Ascending aorta (tissue), 2 donors: Measurements from ENCODE around the gene TJP1. TPM values are rescaled to one million over a fixed set of nuclear protein-coding genes. Genes with fewer than 3 reads are reported as not detected.

Experiments used
- DNase-seq, 2 donors: peaks; one replicate each; pipeline ENCODE4 v3.0.0-alpha.2; 2019; ENCODE audit warnings: low spot score in 2 of 2
- H3K27ac ChIP-seq, 2 donors: fragments of 200-600 bp; sonication (generic); one replicate each; pipeline ENCODE4 v1.5.1; 2016 to 2017; ENCODE audit warnings: mild to moderate bottlenecking in 1 of 2
- H3K27me3 ChIP-seq: fragments of 200-600 bp; sonication (generic); one replicate; pipeline ENCODE4 v1.5.1; 2017
- H3K36me3 ChIP-seq, 2 donors: fragments of 200-600 bp; sonication (generic); one replicate each; pipeline ENCODE4 v1.5.1; 2016
- H3K4me1 ChIP-seq, 2 donors: fragments of 200-600 bp; sonication (generic); one replicate each; pipeline ENCODE4 v1.5.1; 2016 to 2017; ENCODE audit warnings: mild to moderate bottlenecking in 1 of 2
- H3K4me3 ChIP-seq, 2 donors: fragments of 200-600 bp; sonication (generic); one replicate each; pipeline ENCODE4 v1.5.1; 2016 to 2017; ENCODE audit warnings: mild to moderate bottlenecking in 1 of 2
- H3K9me3 ChIP-seq, 2 donors: fragments of 200-600 bp; sonication (generic); one replicate each; pipeline ENCODE4 v1.5.1; 2016
- CTCF ChIP-seq, 3 experiments: fragments of 200-600 bp in 2 of 3; fragments of 450-650 bp in 1 of 3; sonication (generic) in 2 of 3; IDR thresholded peaks; one replicate each; pipeline ENCODE4 v1.5.1; 2016 to 2019; ENCODE audit warnings: antibody characterized with exemption in 3 of 3, mild to moderate bottlenecking in 1 of 3, moderate library complexity in 1 of 3
- intact Hi-C: fragments of 100-400 bp; cut with DNase I; formaldehyde crosslinking; loops from one replicate; pipeline ENCODE4 v1.15.1; 2023
- total RNA-seq: library from RNA; depleted of rRNA; stranded (reverse); fragments of >200 nt; gene quantifications from one replicate; pipeline ENCODE4 v1.1.0, GENCODE V29; 2016

TJP1 gene
- total RNA-seq, 1 donor from 2014 or later = 90.0 TPM

DNA sequence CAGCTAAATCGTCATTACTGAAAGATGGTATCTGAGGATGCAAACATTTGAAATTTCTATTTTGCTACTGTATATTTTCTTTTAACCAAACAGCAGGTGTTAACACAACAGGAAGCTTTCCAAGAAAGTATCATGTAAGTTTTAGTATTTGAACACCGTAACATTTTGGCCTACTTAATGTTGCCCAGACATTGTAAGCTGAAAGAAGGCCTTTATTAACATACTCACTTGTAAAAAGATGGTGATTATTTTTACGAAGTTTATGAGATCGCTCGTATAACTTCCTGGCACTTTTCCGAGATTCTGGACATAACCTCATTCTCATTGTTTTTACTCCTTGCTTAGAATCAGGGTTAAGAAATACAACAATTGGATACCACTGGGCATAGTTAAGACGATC lies 95.7 kb downstream of the TJP1 start:
- peaks cover 43 to 90% of the 10 kb centered on the region in 2 donors for H3K36me3 ChIP-seq
- peaks cover 5 to 11% of the 10 kb centered on the region in 2 donors for H3K9me3 ChIP-seq
- H3K27me3 ChIP-seq = no peaks in the 10 kb centered on the region
- TF ChIP-seq CTCF (IDR thresholded peaks at IDR 0.05) = no peak
- DNase-seq = no peak
- H3K27ac ChIP-seq = no peak overlapping the region
- H3K4me3 ChIP-seq = no peak overlapping the region
- H3K4me1 ChIP-seq = no peaks in the 10 kb centered on the region
- intact Hi-C loops = no loop called here

GRCh38 chr15:29724026-29724425 lies 98.2 kb downstream of the TJP1 start:
- intact Hi-C loops = no loop called here
- Histone ChIP-seq H3K9me3 (peaks cover 5 to 11% of the 10 kb centered on the region in 2 donors), H3K4me3 (no peak overlapping the region), H3K27me3 (no peaks in the 10 kb centered on the region), H3K4me1 (no peaks in the 10 kb centered on the region), H3K36me3 (peaks cover 58 to 96% of the 10 kb centered on the region in 2 donors), H3K27ac (no peak overlapping the region)
- no peak for DNase-seq
- no peak for TF ChIP-seq CTCF (IDR thresholded peaks at IDR 0.05)

DNA sequence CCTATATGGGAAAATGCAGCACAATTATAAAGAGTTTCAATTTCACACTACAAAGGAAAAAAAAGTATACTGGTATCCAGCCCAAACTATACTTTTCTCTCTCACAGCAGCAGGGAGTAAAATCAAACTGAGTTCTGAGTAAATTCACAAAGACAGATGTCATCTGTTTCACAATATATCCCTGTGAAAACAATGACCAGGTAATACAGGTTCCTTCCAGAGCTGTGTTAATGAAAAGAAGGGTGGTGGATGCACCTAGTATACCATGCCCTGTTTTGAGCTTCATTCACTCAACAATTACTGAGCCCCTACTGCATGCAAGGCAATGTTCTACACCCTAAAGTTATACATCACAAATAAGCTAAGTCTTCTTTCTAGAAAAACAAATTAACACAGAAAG lies 108.5 kb downstream of the TJP1 start:
- intact Hi-C loops = no loop called here
- no peak for TF ChIP-seq CTCF (IDR thresholded peaks at IDR 0.05)
- no peak overlapping the region for H3K27ac ChIP-seq

GRCh38 chr15:29712149-29712885 lies 110.0 kb downstream of the TJP1 start:
- intact Hi-C loops = no loop called here
- no peak overlapping the region for H3K4me3 ChIP-seq
- DNase-seq = no peak
- TF ChIP-seq CTCF (IDR thresholded peaks at IDR 0.05) = no peak
- no peaks in the 10 kb centered on the region for H3K4me1 ChIP-seq
- peaks cover 56 to 91% of the 10 kb centered on the region in 2 donors for H3K36me3 ChIP-seq
- no peak overlapping the region for H3K27ac ChIP-seq
- H3K9me3 ChIP-seq = no peaks in the 10 kb centered on the region
- H3K27me3 ChIP-seq = no peaks in the 10 kb centered on the region

More for the DNA sequence above, 108.5 kb downstream of the TJP1 start:
- H3K9me3 ChIP-seq = no peaks in the 10 kb centered on the region
- peaks cover 58 to 91% of the 10 kb centered on the region in 2 donors for H3K36me3 ChIP-seq
- H3K4me1 ChIP-seq = no peaks in the 10 kb centered on the region
- DNase-seq = no peak
- H3K27me3 ChIP-seq = no peaks in the 10 kb centered on the region
- no peak overlapping the region for H3K4me3 ChIP-seq

DNA sequence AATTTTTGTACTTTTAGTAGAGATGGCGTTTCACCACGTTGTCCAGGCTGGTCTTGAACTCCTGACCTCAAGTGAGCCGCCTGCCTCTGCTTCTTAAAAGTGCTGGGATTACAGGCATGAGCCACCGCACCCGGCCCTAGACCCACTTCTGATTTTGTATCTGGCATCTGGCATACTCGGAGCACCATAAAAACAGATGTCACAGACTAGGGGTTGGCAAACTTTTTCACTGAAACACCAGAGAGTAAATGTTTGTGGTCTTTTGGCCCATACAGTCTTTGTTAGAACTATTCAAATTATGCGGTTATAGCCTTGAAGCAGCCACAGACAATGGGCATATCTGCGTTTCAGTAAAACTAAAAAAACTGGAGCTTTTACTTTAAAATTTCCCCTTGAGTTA lies 110.7 kb downstream of the TJP1 start:
- Histone ChIP-seq H3K4me3 (no peak overlapping the region), H3K4me1 (no peaks in the 10 kb centered on the region), H3K9me3 (no peaks in the 10 kb centered on the region), H3K27ac (no peak overlapping the region), H3K36me3 (peaks cover 57 to 89% of the 10 kb centered on the region in 2 donors), H3K27me3 (no peaks in the 10 kb centered on the region)
- DNase-seq = no peak
- intact Hi-C loops = no loop called here
- TF ChIP-seq CTCF (IDR thresholded peaks at IDR 0.05) = no peak
